GM18526 (cell line): ENCODE data around the gene HLA-DRB5.

Source experiments
- POLR2A ChIP-seq: IDR thresholded peaks from 3 replicates; pipeline ENCODE4 v1.6.1; 2011; ENCODE audit not compliant: insufficient read length; ENCODE audit errors: extremely low read depth

HLA-DRB5 gene

GRCh38 chr6:32522302-32523047, 7.6 kb downstream of the HLA-DRB5 start:
- no peak for TF ChIP-seq POLR2A

- no peak for TF ChIP-seq POLR2A
These were observed 10.2 kb downstream of the HLA-DRB5 start for GRCh38 chr6:32519910-32520258.

- no peak for TF ChIP-seq POLR2A
These were observed 10.8 kb downstream of the HLA-DRB5 start for GRCh38 chr6:32519118-32519909.

- no peak for TF ChIP-seq POLR2A
These were observed 12.2 kb downstream of the HLA-DRB5 start for GRCh38 chr6:32517654-32518445.

GRCh38 chr6:32501016-32501415, 29.1 kb downstream of the HLA-DRB5 start:
- no peak for TF ChIP-seq POLR2A

GRCh38 chr6:32492351-32492750, 37.7 kb downstream of the HLA-DRB5 start:
- no peak for TF ChIP-seq POLR2A

GRCh38 chr6:32491700-32492099, 38.4 kb downstream of the HLA-DRB5 start:
- TF ChIP-seq POLR2A: no peak

GRCh38 chr6:32488083-32488482, 42.0 kb downstream of the HLA-DRB5 start:
- TF ChIP-seq POLR2A: no peak

- no peak for TF ChIP-seq POLR2A
These were observed 45.5 kb downstream of the HLA-DRB5 start for GRCh38 chr6:32484614-32484998.

- no peak for TF ChIP-seq POLR2A
These were observed 46.0 kb downstream of the HLA-DRB5 start for GRCh38 chr6:32483968-32484613.

GRCh38 chr6:32475392-32476206, 54.5 kb downstream of the HLA-DRB5 start:
- no peak for TF ChIP-seq POLR2A

GRCh38 chr6:32473376-32474348, 56.4 kb downstream of the HLA-DRB5 start:
- TF ChIP-seq POLR2A: peak; percentile 47

- no peak for TF ChIP-seq POLR2A
These were observed 57.2 kb downstream of the HLA-DRB5 start for GRCh38 chr6:32472781-32473375.
